MCF 10A (cell line): ENCODE measurements around the gene LMTK2. TPM values are rescaled to one million over a fixed set of nuclear protein-coding genes. Genes with fewer than 3 reads are reported as not detected.
A peak's percentile ranks its signal among the peaks of the same experiment; 100 is the strongest.

ENCODE experiments used
- BruUV-seq: library from RNA; stranded (reverse); fragments of 400-500 nt; replicated peaks from 2 replicates; lab custom pipeline; 2021; lab: Mats Ljungman, UMichigan
- CTCF ChIA-PET: fragments of 300-600 bp; sonication (Branson Sonifier 250); formaldehyde crosslinking; extraction: SDS; loops from one replicate; lab custom pipeline; 2021; ENCODE audit warnings: antibody characterized with exemption, inconsistent platforms; lab: Yijun Ruan, JAX
- POLR2A ChIA-PET: fragments of 300-600, 350-650 bp; sonication (Branson Sonifier 250); formaldehyde crosslinking; extraction: SDS; loops from one replicate; lab custom pipeline; 2020; ENCODE audit warnings: antibody characterized with exemption, inconsistent platforms; lab: Yijun Ruan, JAX
- DNase-seq: peaks from one replicate; pipeline ENCODE4 v3.0.0-alpha.2; 2018; ENCODE audit not compliant: unreplicated experiment
- H3K27ac Mint-ChIP-seq: one replicate; pipeline ENCODE4 v1.8.0; 2022; ENCODE audit warnings: mild to moderate bottlenecking, low read depth, mixed read lengths; ENCODE audit not compliant: unreplicated experiment
- H3K27me3 Mint-ChIP-seq: one replicate; pipeline ENCODE4 v1.8.0; 2022; ENCODE audit warnings: mixed read lengths; ENCODE audit not compliant: insufficient read depth, unreplicated experiment
- H3K36me3 Mint-ChIP-seq: one replicate; pipeline ENCODE4 v1.8.0; 2022; ENCODE audit warnings: mild to moderate bottlenecking, moderate library complexity, mixed read lengths; ENCODE audit not compliant: insufficient read depth, unreplicated experiment
- H3K4me1 Mint-ChIP-seq: one replicate; pipeline ENCODE4 v1.8.0; 2022; ENCODE audit warnings: mixed read lengths; ENCODE audit not compliant: insufficient read depth, unreplicated experiment
- H3K4me3 Mint-ChIP-seq: one replicate; pipeline ENCODE4 v1.8.0; 2022; ENCODE audit warnings: mild to moderate bottlenecking, moderate library complexity, mixed read lengths; ENCODE audit not compliant: unreplicated experiment
- H3K9me3 Mint-ChIP-seq: one replicate; pipeline ENCODE4 v1.8.0; 2022; ENCODE audit warnings: mixed read lengths; ENCODE audit not compliant: unreplicated experiment
- intact Hi-C: fragments of 100-400 bp; cut with micrococcal nuclease; formaldehyde crosslinking; loops from 2 replicates; pipeline ENCODE4 v1.14.1; 2022
- total RNA-seq: library from RNA; stranded (reverse); gene quantifications from 2 replicates; pipeline ENCODE4 v1.2.3, GENCODE V29; 2022
- TF ChIP-seq, protein P1 (sequence below): fragments of 200-600 bp; IDR thresholded peaks from one replicate; pipeline ENCODE4 v1.8.0; 2022; ENCODE audit warnings: antibody characterized with exemption, mild to moderate bottlenecking; ENCODE audit not compliant: unreplicated experiment

The LMTK2 gene
- total RNA-seq, 1 experiment from 2014 or later: 16.8 TPM

DNA sequence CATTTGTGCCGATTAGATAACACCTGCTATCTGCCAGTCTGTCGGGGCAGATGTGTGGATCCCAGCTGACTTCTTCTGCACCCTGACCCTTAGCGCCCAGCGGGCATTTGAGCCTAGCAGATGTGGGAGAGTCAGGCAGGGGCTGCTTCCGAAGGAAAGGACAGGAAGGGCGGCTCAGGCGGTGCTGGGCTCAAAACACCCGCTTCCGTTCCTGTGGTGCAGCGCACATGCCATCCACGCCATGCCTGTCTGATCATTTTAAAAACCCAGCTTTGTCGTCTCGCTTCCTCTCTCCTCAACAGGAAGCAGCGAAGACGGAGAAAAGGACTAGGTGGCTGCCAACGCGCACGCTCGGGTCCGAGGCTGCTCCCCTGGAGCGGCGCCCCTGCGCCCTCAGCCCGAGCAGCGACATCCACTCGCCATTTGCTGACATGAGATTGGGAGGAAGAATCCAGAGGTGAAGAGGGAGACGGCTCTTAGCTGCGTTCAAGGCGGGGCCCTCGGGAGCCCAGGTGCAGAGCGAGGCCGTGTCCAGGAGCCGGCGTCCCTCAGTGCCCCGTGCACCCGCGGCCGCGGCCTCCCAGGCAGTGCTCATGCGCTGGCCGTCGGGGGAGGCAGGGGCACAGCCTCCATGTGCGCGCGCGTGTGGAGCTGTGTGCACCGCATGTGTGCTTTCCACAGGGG is 98.6 kb downstream of the LMTK2 start:
- Mint-ChIP-seq H3K27me3 (no peaks in the 10 kb centered on the region), H3K4me1 (no peaks in the 10 kb centered on the region), H3K4me3 (no peak overlapping the region), H3K27ac (no peak overlapping the region), H3K9me3 (no peaks in the 10 kb centered on the region), H3K36me3 (peaks cover 31% of the 10 kb centered on the region)
- DNase-seq: no peak
- TF ChIP-seq, protein P1, sequence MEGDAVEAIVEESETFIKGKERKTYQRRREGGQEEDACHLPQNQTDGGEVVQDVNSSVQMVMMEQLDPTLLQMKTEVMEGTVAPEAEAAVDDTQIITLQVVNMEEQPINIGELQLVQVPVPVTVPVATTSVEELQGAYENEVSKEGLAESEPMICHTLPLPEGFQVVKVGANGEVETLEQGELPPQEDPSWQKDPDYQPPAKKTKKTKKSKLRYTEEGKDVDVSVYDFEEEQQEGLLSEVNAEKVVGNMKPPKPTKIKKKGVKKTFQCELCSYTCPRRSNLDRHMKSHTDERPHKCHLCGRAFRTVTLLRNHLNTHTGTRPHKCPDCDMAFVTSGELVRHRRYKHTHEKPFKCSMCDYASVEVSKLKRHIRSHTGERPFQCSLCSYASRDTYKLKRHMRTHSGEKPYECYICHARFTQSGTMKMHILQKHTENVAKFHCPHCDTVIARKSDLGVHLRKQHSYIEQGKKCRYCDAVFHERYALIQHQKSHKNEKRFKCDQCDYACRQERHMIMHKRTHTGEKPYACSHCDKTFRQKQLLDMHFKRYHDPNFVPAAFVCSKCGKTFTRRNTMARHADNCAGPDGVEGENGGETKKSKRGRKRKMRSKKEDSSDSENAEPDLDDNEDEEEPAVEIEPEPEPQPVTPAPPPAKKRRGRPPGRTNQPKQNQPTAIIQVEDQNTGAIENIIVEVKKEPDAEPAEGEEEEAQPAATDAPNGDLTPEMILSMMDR: no peak
- no TSS peak for BruUV-seq
- POLR2A ChIA-PET: no interaction called here
- CTCF ChIA-PET: interaction anchor here (0.5 kb wide), 1 partner anchor 10 kb away, joined by 3 read pairs; no protein-coding TSS in a partner anchor
- intact Hi-C loops: no loop called here

DNA sequence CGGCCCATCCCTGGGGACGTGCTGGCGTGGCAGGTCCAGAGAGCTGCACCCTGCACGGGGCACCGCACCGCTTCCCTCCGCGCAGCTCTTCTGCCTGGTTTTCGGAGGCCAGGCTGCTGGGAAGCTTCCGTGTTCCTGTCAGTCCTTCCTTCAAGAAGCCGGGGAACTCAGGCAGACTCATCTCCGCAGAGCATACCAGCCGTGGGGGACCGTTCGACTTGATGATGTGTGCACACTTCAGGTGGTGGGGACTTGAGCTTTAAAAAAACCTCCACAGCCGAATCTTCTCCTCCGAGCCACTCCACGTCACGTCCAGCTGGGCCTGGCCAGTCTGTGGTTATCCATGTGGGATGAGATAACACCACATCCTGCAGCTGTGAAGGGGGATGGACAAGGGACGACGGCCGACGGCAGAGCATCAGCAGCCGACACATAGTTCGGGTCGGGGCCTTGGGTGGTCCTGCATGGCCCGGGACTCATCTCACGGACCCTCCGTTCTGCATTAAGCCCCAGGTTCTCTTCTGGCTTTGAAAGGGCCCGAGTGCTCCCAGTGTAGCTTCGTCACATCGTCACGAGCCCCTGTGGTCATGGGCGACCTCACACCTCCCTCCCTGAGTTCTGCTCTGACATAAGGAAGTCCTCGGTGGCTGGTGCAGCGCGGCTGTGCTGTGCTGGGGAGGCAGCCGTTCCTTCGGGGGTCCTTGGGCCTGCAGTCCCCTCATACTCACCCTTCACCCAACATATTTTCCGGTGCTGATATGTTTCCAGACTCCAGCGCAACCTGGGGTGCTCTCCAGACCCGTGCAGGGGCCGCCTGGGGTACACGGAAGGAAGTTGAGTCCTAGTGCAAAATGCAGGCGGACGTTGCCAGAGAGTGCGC is 100.0 kb downstream of the LMTK2 start:
- TF ChIP-seq, protein P1: no peak
- H3K4me1 Mint-ChIP-seq: no peaks in the 10 kb centered on the region
- intact Hi-C loops: no loop called here
- no TSS peak for BruUV-seq
- ChIA-PET CTCF (interaction anchor here (0.7 to 1.0 kb wide), 2 partner anchors 100 to 226 kb away, joined by 3 to 4 read pairs; partner anchors contain the start of gene LMTK2), POLR2A (interaction anchor here (0.5 kb wide), 1 partner anchor 13 kb away, joined by 3 read pairs; no protein-coding TSS in a partner anchor)
- H3K36me3 Mint-ChIP-seq: peaks cover 31% of the 10 kb centered on the region
- H3K4me3 Mint-ChIP-seq: no peak overlapping the region
- H3K27me3 Mint-ChIP-seq: no peaks in the 10 kb centered on the region
- H3K9me3 Mint-ChIP-seq: no peaks in the 10 kb centered on the region
- H3K27ac Mint-ChIP-seq: no peak overlapping the region
- DNase-seq: no peak

DNA sequence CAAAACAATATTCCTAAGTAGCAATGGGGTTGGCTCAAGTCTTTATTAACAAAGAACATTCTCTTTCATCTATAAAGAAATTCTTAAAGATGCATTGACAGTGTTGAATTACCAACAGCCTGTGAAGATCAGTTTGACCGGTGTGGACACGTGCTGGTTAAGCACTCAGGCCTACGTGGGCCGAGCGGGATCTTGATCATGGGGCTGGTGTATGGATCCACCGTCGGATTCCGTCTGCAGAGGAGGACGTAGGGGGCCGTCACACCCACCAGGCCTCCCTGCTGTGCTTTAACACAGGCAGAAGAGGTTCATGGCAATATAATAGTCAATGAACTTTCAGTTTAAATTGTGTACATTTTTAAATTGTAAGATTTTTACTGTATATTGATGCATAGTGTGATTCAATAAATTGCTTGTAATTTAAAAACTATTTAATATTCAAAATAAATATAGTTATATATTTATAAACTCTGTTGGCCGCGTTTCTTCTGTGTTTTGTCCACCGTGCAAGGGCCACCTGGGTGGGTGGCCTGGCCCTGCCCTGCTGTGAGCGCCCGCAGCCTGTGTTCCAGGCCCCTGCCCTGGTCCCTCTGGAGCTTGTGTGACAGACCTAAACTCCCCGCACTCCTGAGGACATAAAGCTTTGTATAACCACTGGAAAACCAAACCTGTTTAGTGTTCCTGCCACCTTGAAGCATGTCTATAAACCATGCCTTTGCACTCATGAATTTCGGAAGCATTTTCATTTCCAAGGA is 102.7 kb downstream of the LMTK2 start:
- Mint-ChIP-seq H3K4me1 (no peaks in the 10 kb centered on the region), H3K27ac (no peak overlapping the region), H3K36me3 (peaks cover 30% of the 10 kb centered on the region), H3K9me3 (no peaks in the 10 kb centered on the region), H3K4me3 (peak overlapping the region; percentile 31), H3K27me3 (no peaks in the 10 kb centered on the region)
- TF ChIP-seq, protein P1: no peak
- intact Hi-C loops: no loop called here
- POLR2A ChIA-PET: no interaction called here
- no peak for DNase-seq
- CTCF ChIA-PET: no interaction called here
- BruUV-seq: no TSS peak
